PC-9 (cell line): ENCODE measurements around the gene SMCO2.

Source experiments
- EZH2 ChIP-seq: fragments of 200-600 bp; sonication (generic); IDR thresholded peaks from 2 replicates; pipeline ENCODE4 v1.8.0; 2017; ENCODE audit warnings: antibody characterized with exemption, low read depth
- TF ChIP-seq, protein P1 (sequence below): fragments of 200-600 bp; sonication (generic); conservative IDR thresholded peaks from 2 replicates; pipeline ENCODE4 v1.6.1; 2017; ENCODE audit warnings: mixed run types, antibody characterized with exemption, mild to moderate bottlenecking, moderate library complexity

- TF ChIP-seq, protein P1, sequence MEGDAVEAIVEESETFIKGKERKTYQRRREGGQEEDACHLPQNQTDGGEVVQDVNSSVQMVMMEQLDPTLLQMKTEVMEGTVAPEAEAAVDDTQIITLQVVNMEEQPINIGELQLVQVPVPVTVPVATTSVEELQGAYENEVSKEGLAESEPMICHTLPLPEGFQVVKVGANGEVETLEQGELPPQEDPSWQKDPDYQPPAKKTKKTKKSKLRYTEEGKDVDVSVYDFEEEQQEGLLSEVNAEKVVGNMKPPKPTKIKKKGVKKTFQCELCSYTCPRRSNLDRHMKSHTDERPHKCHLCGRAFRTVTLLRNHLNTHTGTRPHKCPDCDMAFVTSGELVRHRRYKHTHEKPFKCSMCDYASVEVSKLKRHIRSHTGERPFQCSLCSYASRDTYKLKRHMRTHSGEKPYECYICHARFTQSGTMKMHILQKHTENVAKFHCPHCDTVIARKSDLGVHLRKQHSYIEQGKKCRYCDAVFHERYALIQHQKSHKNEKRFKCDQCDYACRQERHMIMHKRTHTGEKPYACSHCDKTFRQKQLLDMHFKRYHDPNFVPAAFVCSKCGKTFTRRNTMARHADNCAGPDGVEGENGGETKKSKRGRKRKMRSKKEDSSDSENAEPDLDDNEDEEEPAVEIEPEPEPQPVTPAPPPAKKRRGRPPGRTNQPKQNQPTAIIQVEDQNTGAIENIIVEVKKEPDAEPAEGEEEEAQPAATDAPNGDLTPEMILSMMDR: no peak
- TF ChIP-seq EZH2: no peak
These were observed 8.7 kb upstream of the SMCO2 start for GRCh38 chr12:27437839-27438238.
